ENCODE measurements around the gene ARL6IP6. TPM values are rescaled to one million over a fixed set of nuclear protein-coding genes. Genes with fewer than 3 reads are reported as not detected.

ARL6IP6 gene
- total RNA-seq: 28.2 and 29.3 TPM in 2 replicates

DNA sequence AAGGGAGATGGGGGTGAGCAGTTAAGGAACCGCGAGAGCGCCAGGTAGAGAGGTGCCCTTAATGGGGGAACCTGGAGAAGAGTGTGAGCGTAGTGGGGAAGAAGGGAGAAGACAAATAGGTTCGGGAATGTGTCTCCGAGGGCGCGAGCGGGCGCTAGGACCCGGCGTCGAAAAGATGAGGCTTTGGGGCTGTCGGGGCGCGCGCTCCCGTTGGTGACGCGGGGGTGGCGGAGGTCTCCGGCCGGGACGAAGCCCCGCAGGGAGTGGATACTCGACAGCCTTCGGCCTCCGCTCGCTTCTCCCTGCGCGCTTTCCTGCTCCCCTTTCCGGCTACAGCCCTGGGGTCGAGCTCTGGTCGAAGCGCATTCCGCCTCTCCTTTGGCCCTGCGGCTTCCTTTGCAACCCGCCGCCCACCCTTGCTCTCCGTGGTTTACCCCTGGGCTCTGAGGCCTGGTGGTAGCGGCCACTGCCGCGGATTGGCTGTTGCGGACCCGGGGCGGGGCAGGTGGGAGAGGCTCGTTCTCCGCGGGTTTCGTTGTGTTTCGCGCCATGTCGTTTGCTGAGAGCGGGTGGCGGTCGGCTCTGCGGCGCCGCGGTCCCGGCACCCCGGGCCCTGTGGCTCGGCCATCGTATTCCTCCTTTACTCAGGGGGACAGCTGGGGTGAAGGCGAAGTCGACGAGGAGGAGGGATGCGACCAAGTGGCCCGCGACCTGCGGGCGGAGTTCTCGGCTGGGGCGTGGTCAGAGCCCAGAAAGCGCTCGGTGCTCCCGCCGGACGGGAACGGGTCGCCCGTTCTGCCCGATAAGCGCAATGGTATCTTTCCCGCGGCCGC is at the start of gene ARL6IP6:
Gene ARL6IP6, plus strand, starts transcription at position 545 of the 833 bp plus-strand sequence. Its CDS starts 5 bp downstream, at position 550.

DNA sequence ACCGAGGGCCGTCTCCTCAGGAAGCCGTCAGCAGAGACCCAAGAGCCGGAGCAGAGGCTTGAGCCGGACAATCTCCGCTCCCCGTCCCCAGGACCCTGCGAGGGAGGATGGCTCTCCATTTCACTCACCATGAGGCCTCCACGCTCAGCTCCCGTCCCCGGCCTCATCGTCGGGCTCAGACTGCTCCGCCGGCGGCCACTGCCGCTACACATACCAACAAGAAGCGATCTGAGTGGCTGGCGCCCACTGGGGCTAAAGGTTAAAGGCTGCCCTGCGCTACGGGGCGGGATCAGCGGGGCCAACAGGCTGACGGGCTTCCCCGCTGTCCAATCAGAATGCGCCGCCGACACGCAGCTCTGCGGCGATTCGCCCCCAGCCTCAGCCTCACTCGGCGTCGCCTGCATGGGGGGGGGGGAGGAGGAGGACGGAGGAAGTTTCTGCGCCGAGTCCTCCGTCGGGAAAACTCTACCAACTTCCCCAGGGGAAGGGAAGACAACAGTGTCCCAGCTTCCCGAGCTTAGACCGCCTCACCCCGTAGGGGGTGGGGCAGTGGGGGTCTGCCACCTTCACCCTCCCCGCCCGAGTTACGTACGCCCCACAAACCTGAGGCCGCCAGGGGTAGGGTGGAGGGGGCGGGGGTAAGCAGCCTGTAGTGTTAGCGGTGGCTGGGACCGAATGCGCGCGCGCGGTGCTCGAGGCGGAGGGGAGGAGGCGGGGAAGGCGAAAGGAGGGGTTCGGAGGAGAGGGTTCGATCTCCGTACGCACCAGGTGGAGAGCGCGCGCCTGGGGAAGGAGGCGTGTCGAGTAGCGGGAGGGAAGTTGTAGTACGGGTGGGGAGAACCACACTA is 968 bp upstream of the ARL6IP6 start, which contains the start of gene PRPF40A:
Gene PRPF40A, minus strand, starts transcription at position 234 of the 848 bp plus-strand sequence. Its CDS starts 22 bp downstream, at position 212.

Other genes with a start within 250 kb of the ARL6IP6 start
- 71.1 and 83.9 TPM in 2 replicates for gene PRPF40A, start 1.2 kb upstream of the ARL6IP6 start, total RNA-seq